ENCODE data around the gene MAP3K1.

MAP3K1 gene

DNA sequence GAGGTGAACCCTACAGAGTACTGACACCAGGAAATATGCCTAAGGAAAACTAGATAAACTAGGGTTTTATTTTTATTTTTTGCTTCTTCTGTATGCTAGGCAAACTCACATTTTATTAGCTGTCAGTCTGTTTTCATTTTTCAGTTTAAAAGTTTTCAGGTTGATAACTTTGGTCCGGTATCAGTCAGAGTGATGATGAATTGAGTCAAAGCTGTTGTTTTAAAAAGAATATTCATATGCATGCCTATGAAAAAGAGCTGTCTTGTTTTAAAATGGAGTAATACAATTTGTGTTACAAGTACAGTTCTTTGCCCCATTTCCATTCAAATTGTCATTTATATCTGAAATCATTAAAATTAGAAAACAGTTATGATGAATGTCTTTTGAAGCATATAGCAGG, 22.6 kb downstream of the MAP3K1 start:
- peaks cover 79% of the 10 kb centered on the region for H4K20me1 ChIP-seq (ENCODE audit: insufficient read depth, low read length, poor library complexity, severe bottlenecking)
- H3K79me2 ChIP-seq (ENCODE audit: insufficient read depth, low read length): peaks cover 100% of the 10 kb centered on the region

DNA sequence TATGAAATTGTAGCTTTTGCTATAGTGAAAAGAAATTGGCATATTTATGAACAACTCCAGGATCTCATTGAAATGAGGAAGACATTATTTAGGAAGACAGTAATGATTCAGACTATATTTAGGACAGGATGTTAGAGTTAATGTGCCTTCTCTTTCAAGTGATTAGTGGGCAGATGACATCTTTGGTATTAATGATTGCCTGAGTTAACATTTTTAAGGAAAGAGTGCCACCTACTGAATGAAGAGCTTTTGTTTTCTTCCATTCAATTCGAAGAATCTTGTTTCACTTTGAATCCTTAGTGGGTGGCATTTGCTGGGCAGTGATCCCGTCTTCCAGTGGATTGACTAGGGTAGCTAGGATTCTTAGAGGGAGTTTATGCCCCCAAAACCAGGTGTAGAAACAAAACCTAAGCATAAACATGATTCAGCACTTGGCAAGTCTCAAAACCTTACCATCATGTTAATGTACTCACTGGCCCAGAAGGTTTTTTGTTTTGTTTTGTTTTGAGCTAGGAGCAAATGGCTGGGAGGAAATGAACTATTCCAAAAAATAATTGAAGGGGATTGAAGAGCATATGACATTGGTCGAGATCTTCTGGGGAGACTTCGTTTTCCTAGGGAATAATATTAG, 23.2 kb downstream of the MAP3K1 start:
- Histone ChIP-seq H3K4me1 (ENCODE audit: insufficient read depth, low read length, poor library complexity, severe bottlenecking) (peaks cover 40% of the 10 kb centered on the region), H2AFZ (ENCODE audit: low read length) (no peak overlapping the region), H3F3A (ENCODE audit: low read depth) (no peaks in the 10 kb centered on the region), H3K4me3 (ENCODE audit: low read length, poor library complexity, severe bottlenecking) (peak overlapping the region; percentile 45), H3K36me3 (ENCODE audit: insufficient read depth, low read length) (no peaks in the 10 kb centered on the region), H3K9ac (ENCODE audit: low read depth, low read length, poor library complexity, severe bottlenecking) (peak overlapping the region; percentile 46), H3K9me3 (ENCODE audit: insufficient read depth, low read depth, low read length) (no peaks in the 10 kb centered on the region), H3K4me2 (ENCODE audit: low read depth, low read length, poor library complexity, severe bottlenecking) (peak overlapping the region; percentile 54), H3K9me2 (replicated peaks; ENCODE audit: low read depth, low read length) (no peaks in the 10 kb centered on the region), H3K79me2 (ENCODE audit: insufficient read depth, low read length) (peaks cover 100% of the 10 kb centered on the region), H3K27me3 (ENCODE audit: insufficient read depth, low read length, poor library complexity, severe bottlenecking) (no peaks in the 10 kb centered on the region), H4K20me1 (ENCODE audit: insufficient read depth, low read length, poor library complexity, severe bottlenecking) (peaks cover 78% of the 10 kb centered on the region)
- no peak for TF ChIP-seq EZH2phosphoT487 (IDR thresholded peaks at IDR 0.05; ENCODE audit: borderline replicate concordance)
- TF ChIP-seq, protein P1, sequence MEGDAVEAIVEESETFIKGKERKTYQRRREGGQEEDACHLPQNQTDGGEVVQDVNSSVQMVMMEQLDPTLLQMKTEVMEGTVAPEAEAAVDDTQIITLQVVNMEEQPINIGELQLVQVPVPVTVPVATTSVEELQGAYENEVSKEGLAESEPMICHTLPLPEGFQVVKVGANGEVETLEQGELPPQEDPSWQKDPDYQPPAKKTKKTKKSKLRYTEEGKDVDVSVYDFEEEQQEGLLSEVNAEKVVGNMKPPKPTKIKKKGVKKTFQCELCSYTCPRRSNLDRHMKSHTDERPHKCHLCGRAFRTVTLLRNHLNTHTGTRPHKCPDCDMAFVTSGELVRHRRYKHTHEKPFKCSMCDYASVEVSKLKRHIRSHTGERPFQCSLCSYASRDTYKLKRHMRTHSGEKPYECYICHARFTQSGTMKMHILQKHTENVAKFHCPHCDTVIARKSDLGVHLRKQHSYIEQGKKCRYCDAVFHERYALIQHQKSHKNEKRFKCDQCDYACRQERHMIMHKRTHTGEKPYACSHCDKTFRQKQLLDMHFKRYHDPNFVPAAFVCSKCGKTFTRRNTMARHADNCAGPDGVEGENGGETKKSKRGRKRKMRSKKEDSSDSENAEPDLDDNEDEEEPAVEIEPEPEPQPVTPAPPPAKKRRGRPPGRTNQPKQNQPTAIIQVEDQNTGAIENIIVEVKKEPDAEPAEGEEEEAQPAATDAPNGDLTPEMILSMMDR (conservative IDR thresholded peaks at IDR 0.05; ENCODE audit: low read length): peak; percentile 77

More for the DNA sequence above, 22.6 kb downstream of the MAP3K1 start:
- Histone ChIP-seq H3K4me3 (ENCODE audit: low read length, poor library complexity, severe bottlenecking) (no peak overlapping the region), H3F3A (ENCODE audit: low read depth) (no peaks in the 10 kb centered on the region), H3K9me2 (replicated peaks; ENCODE audit: low read depth, low read length) (no peaks in the 10 kb centered on the region), H3K27me3 (ENCODE audit: insufficient read depth, low read length, poor library complexity, severe bottlenecking) (no peaks in the 10 kb centered on the region), H3K9ac (ENCODE audit: low read depth, low read length, poor library complexity, severe bottlenecking) (no peak overlapping the region), H3K4me2 (ENCODE audit: low read depth, low read length, poor library complexity, severe bottlenecking) (peak overlapping the region; percentile 54), H3K36me3 (ENCODE audit: insufficient read depth, low read length) (no peaks in the 10 kb centered on the region), H3K4me1 (ENCODE audit: insufficient read depth, low read length, poor library complexity, severe bottlenecking) (peaks cover 40% of the 10 kb centered on the region), H3K9me3 (ENCODE audit: insufficient read depth, low read depth, low read length) (no peaks in the 10 kb centered on the region), H2AFZ (ENCODE audit: low read length) (no peak overlapping the region)
- TF ChIP-seq EZH2phosphoT487 (IDR thresholded peaks at IDR 0.05; ENCODE audit: borderline replicate concordance): no peak
- TF ChIP-seq, protein P1 (conservative IDR thresholded peaks at IDR 0.05; ENCODE audit: low read length): no peak

DNA sequence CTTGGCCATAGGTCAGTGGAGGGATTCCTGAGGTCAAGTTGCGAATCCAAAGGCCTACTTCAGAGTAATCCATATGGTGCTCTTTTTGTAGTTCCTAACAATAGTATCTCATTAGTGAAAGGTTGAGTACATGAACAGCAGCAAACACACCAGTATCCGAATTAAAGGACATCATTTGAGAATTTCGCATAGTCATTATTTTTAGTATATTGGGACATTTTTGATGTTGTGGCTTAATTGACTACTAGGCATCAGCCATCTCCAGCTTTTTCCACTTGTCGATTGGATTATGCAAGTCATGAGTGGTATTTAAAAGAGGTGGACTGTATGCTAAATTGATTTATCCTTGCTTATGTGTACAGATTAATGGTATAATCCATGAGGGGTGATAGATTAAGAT, 23.7 kb downstream of the MAP3K1 start:
- Histone ChIP-seq H4K20me1 (ENCODE audit: insufficient read depth, low read length, poor library complexity, severe bottlenecking) (peaks cover 73% of the 10 kb centered on the region), H3F3A (ENCODE audit: low read depth) (no peaks in the 10 kb centered on the region), H3K27me3 (ENCODE audit: insufficient read depth, low read length, poor library complexity, severe bottlenecking) (no peaks in the 10 kb centered on the region), H3K4me1 (ENCODE audit: insufficient read depth, low read length, poor library complexity, severe bottlenecking) (peaks cover 38% of the 10 kb centered on the region), H3K4me3 (ENCODE audit: low read length, poor library complexity, severe bottlenecking) (no peak overlapping the region), H3K4me2 (ENCODE audit: low read depth, low read length, poor library complexity, severe bottlenecking) (peak overlapping the region; percentile 54), H2AFZ (ENCODE audit: low read length) (no peak overlapping the region), H3K9me2 (replicated peaks; ENCODE audit: low read depth, low read length) (no peaks in the 10 kb centered on the region), H3K9me3 (ENCODE audit: insufficient read depth, low read depth, low read length) (no peaks in the 10 kb centered on the region), H3K36me3 (ENCODE audit: insufficient read depth, low read length) (no peaks in the 10 kb centered on the region), H3K79me2 (ENCODE audit: insufficient read depth, low read length) (peaks cover 100% of the 10 kb centered on the region), H3K9ac (ENCODE audit: low read depth, low read length, poor library complexity, severe bottlenecking) (peak overlapping the region; percentile 46)
- TF ChIP-seq EZH2phosphoT487 (IDR thresholded peaks at IDR 0.05; ENCODE audit: borderline replicate concordance): no peak
- TF ChIP-seq, protein P1 (conservative IDR thresholded peaks at IDR 0.05; ENCODE audit: low read length): no peak

All from Loucy (cell line).